Activated CD4-positive, alpha-beta memory T cell treated with anti-CD3 and anti-CD28 coated beads, Interleukin-2, amount 10 ng/mL, durations not matched to agents 7 days and 5 days (primary cell): ENCODE measurements around the gene SULT1C3. TPM values are rescaled to one million over a fixed set of nuclear protein-coding genes. Genes with fewer than 3 reads are reported as not detected.

Experiments
- CTCF ChIA-PET: fragments of 350-600 bp; sonication (Branson Sonifier 250); formaldehyde crosslinking; loops from one replicate; lab custom pipeline; 2021; ENCODE audit warnings: antibody characterized with exemption, inconsistent platforms; lab: Charles Lee
- POLR2A ChIA-PET: fragments of 350-600 bp; sonication (Branson Sonifier 250); formaldehyde crosslinking; loops from one replicate; lab custom pipeline; 2021; ENCODE audit warnings: antibody characterized with exemption; lab: Charles Lee
- DNase-seq: peaks from one replicate; pipeline ENCODE4 v3.0.0-alpha.2; 2020
- H3K27ac Mint-ChIP-seq: one replicate; pipeline ENCODE4 v1.8.0; 2021; ENCODE audit warnings: mild to moderate bottlenecking, mixed read lengths
- H3K27me3 Mint-ChIP-seq: one replicate; pipeline ENCODE4 v1.8.0; 2021; ENCODE audit warnings: mixed read lengths
- H3K36me3 Mint-ChIP-seq: one replicate; pipeline ENCODE4 v1.8.0; 2021; ENCODE audit warnings: low read depth, mixed read lengths
- H3K4me1 Mint-ChIP-seq: one replicate; pipeline ENCODE4 v1.8.0; 2021; ENCODE audit warnings: mixed read lengths
- H3K4me3 Mint-ChIP-seq: one replicate; pipeline ENCODE4 v1.8.0; 2021; ENCODE audit warnings: mild to moderate bottlenecking, mixed read lengths
- H3K9me3 Mint-ChIP-seq: one replicate; pipeline ENCODE4 v1.8.0; 2021; ENCODE audit warnings: mixed read lengths
- total RNA-seq, 2 experiments: library from RNA; stranded (reverse); gene quantifications; one replicate each; pipeline ENCODE4 v1.2.3, GENCODE V29; 2021

SULT1C3 gene
- total RNA-seq, 2 experiments from 2014 or later, result not detected

GRCh38 chr2:108293850-108294249 lies 54.1 kb downstream of the SULT1C3 start:
- Mint-ChIP-seq H3K4me1 (no peaks in the 10 kb centered on the region), H3K27ac (no peak overlapping the region), H3K27me3 (peaks cover 3% of the 10 kb centered on the region), H3K9me3 (no peaks in the 10 kb centered on the region), H3K36me3 (no peaks in the 10 kb centered on the region), H3K4me3 (no peak overlapping the region)
- DNase-seq, result no peak
- ChIA-PET CTCF (no interaction called here), POLR2A (no interaction called here)

DNA sequence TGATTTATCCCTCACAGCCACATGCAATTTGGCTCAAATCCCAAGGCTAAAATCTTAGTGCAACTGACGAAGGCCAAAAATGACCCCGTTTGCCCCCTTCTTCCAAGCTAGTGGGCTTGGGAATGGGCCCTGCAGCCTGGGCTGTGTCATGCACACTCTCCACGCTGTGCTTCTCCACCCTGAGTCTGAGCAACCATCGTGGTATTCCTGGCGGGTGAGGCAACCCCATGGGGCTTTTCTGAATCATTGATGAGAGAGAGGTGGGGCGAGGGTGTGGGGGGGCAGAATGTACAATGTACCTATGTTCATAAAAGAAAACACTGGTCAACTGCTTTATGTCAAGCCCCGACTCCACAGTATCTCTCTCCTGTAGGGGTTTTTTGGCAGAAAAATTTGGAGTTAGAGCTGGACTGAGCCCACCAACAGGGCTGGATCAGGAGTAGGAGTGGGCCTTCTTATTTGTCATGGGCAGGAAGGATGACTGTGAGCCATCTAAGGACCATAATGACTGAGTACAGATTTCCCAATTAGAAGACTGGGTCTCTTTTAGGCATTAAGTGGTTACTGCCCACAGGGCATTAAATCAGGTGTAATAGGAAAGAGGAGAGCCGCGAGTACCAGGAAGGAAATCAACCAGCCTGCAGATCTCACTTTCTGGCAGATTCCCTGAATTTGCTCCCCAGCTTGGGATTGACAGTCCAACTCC lies 57.8 kb downstream of the SULT1C3 start:
- ChIA-PET CTCF (interaction anchor here (1.4 kb wide), 1 partner anchor 287 kb away, joined by 6 read pairs; no protein-coding TSS in a partner anchor), POLR2A (no interaction called here)

DNA sequence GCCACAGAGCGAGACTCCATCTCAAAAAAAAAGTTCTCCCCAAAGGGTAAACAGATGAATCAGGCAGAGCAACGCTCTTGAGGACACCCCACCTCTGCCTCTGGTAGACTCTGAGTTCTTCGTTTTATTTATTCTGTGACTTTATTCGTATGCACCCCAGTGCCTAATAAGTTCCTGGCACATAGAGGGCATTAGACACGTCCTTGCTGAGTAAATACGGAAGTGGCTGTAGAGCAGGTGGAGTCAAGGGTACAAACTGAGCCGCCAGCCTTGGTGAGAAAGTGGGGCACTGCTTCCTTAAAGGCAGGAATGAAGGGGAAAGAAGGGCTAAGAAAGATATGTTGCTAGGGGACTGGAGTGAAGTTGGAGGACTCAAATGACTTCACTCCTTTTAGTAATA lies 61.8 kb downstream of the SULT1C3 start:
- Mint-ChIP-seq H3K36me3 (no peaks in the 10 kb centered on the region), H3K9me3 (no peaks in the 10 kb centered on the region), H3K4me1 (peaks cover 3% of the 10 kb centered on the region), H3K4me3 (no peak overlapping the region), H3K27me3 (no peaks in the 10 kb centered on the region), H3K27ac (no peak overlapping the region)
- ChIA-PET POLR2A (no interaction called here), CTCF (no interaction called here)
- no peak for DNase-seq

More for the DNA sequence above, 57.8 kb downstream of the SULT1C3 start:
- H3K4me1 Mint-ChIP-seq, result no peaks in the 10 kb centered on the region
- no peaks in the 10 kb centered on the region for H3K9me3 Mint-ChIP-seq
- H3K27me3 Mint-ChIP-seq, result no peaks in the 10 kb centered on the region
- no peaks in the 10 kb centered on the region for H3K36me3 Mint-ChIP-seq
- H3K4me3 Mint-ChIP-seq, result no peak overlapping the region
- DNase-seq, result no peak
- H3K27ac Mint-ChIP-seq, result no peak overlapping the region

- Mint-ChIP-seq H3K27ac (no peak overlapping the region), H3K4me1 (peaks cover 3% of the 10 kb centered on the region), H3K9me3 (no peaks in the 10 kb centered on the region), H3K4me3 (no peak overlapping the region), H3K27me3 (peaks cover 5% of the 10 kb centered on the region), H3K36me3 (no peaks in the 10 kb centered on the region)
- ChIA-PET POLR2A (no interaction called here), CTCF (no interaction called here)
- no peak for DNase-seq
Measured at GRCh38 chr2:108304975-108305374, 65.2 kb downstream of the SULT1C3 start.

GRCh38 chr2:108305901-108306300 lies 66.1 kb downstream of the SULT1C3 start:
- Mint-ChIP-seq H3K27me3 (peaks cover 5% of the 10 kb centered on the region), H3K9me3 (no peaks in the 10 kb centered on the region), H3K36me3 (no peaks in the 10 kb centered on the region), H3K27ac (no peak overlapping the region), H3K4me1 (peaks cover 3% of the 10 kb centered on the region), H3K4me3 (no peak overlapping the region)
- POLR2A ChIA-PET, result no interaction called here
- DNase-seq, result no peak
- CTCF ChIA-PET, result no interaction called here

GRCh38 chr2:108309903-108310302 lies 70.1 kb downstream of the SULT1C3 start:
- Mint-ChIP-seq H3K4me3 (no peak overlapping the region), H3K9me3 (no peaks in the 10 kb centered on the region), H3K36me3 (no peaks in the 10 kb centered on the region), H3K4me1 (peaks cover 3% of the 10 kb centered on the region), H3K27ac (no peak overlapping the region), H3K27me3 (peaks cover 5% of the 10 kb centered on the region)
- no peak for DNase-seq
- POLR2A ChIA-PET, result no interaction called here
- CTCF ChIA-PET, result interaction anchor here (0.7 kb wide), 1 partner anchor 11 kb away, joined by 3 read pairs; no protein-coding TSS in a partner anchor

Other genes with a start within 250 kb of the SULT1C3 start
- gene SULT1C2, start 48.9 kb downstream of the SULT1C3 start, total RNA-seq, result not detected
- not detected for gene SULT1C4, start 138.0 kb downstream of the SULT1C3 start, total RNA-seq
- 10 to 100 TPM; 60.2 to 62.8 TPM for gene GCC2, start 209.2 kb downstream of the SULT1C3 start, total RNA-seq